IMR-90 (cell line): ENCODE results near the gene ACACA. TPM values are rescaled to one million over a fixed set of nuclear protein-coding genes. Genes with fewer than 3 reads are reported as not detected.

Source experiments
- ATAC-seq: fragments of 200-7000 bp; cut with Tn5 transposase; 2 replicates; pipeline ENCODE4 v1.9.1; 2020; ENCODE audit warnings: low read depth, mild to moderate bottlenecking, moderate library complexity
- BruUV-seq: library from RNA; stranded (reverse); fragments of 400-500 nt; replicated peaks from 2 replicates; lab custom pipeline; 2021; lab: Mats Ljungman, UMichigan
- CTCF ChIA-PET: fragments of 300-600 bp; formaldehyde crosslinking; extraction: SDS; loops from one replicate; lab custom pipeline; 2021; ENCODE audit warnings: antibody characterized with exemption; lab: Yijun Ruan, JAX
- POLR2A ChIA-PET: fragments of 300-600 bp; sonication (Branson Sonifier 250); formaldehyde crosslinking; loops from one replicate; lab custom pipeline; 2022; ENCODE audit warnings: antibody characterized with exemption; ENCODE audit not compliant: unreplicated experiment; lab: Charles Lee
- DNase-seq: peaks from one replicate; pipeline ENCODE4 v3.0.0; 2013
- H2AFZ ChIP-seq: replicated peaks from 2 replicates; pipeline ENCODE3; 2013; ENCODE audit warnings: low read length, mild to moderate bottlenecking; ENCODE audit not compliant: poor library complexity
- H2AK5ac ChIP-seq: 2 replicates; pipeline ENCODE4 v1.6.1; 2013; ENCODE audit warnings: low read depth, low read length, inconsistent platforms
- H2AK9ac ChIP-seq: replicated peaks from 2 replicates; pipeline ENCODE3; 2013; ENCODE audit warnings: mild to moderate bottlenecking, low read depth, low read length, moderate library complexity; ENCODE audit not compliant: poor library complexity
- H2BK120ac ChIP-seq: 2 replicates; pipeline ENCODE4 v1.6.1; 2013; ENCODE audit warnings: low read depth, low read length, inconsistent platforms
- H2BK15ac ChIP-seq: 3 replicates; pipeline ENCODE4 v1.6.1; 2013; ENCODE audit warnings: low read depth, low read length, inconsistent platforms
- H2BK20ac ChIP-seq: 2 replicates; pipeline ENCODE4 v1.6.1; 2013; ENCODE audit warnings: low read depth, mild to moderate bottlenecking, inconsistent platforms, low read length, moderate library complexity
- H2BK5ac ChIP-seq: 2 replicates; pipeline ENCODE4 v1.6.1; 2013; ENCODE audit warnings: mild to moderate bottlenecking, low read depth, low read length, inconsistent platforms; ENCODE audit not compliant: poor library complexity, severe bottlenecking
- H3K14ac ChIP-seq: replicated peaks from 2 replicates; pipeline ENCODE4 v1.6.1; 2013; ENCODE audit warnings: low read depth, low read length, inconsistent platforms
- H3K18ac ChIP-seq: 2 replicates; pipeline ENCODE4 v1.6.1; 2013; ENCODE audit warnings: low read depth, low read length, control low read depth
- H3K23ac ChIP-seq: 2 replicates; pipeline ENCODE4 v1.6.1; 2013; ENCODE audit warnings: low read depth, low read length, inconsistent platforms
- H3K27ac ChIP-seq: 2 replicates; pipeline ENCODE4 v1.5.1; 2013; ENCODE audit warnings: mild to moderate bottlenecking, control low read depth, low read length; ENCODE audit not compliant: insufficient read depth
- H3K27me3 ChIP-seq: 2 replicates; pipeline ENCODE4 v1.6.1; 2013; ENCODE audit warnings: low read length; ENCODE audit not compliant: control insufficient read depth, insufficient read depth
- H3K36me3 ChIP-seq: 2 replicates; pipeline ENCODE4 v1.6.1; 2013; ENCODE audit warnings: low read length, mixed read lengths; ENCODE audit not compliant: control insufficient read depth, insufficient read depth
- H3K4ac ChIP-seq: 2 replicates; pipeline ENCODE4 v1.6.1; 2013; ENCODE audit warnings: low read depth, low read length, inconsistent platforms
- H3K4me1 ChIP-seq: 2 replicates; pipeline ENCODE4 v1.6.1; 2013; ENCODE audit warnings: low read length, mixed read lengths; ENCODE audit not compliant: control insufficient read depth, insufficient read depth
- H3K4me2 ChIP-seq: 2 replicates; pipeline ENCODE4 v1.6.1; 2013; ENCODE audit warnings: low read depth, mild to moderate bottlenecking, control low read depth, low read length, moderate library complexity
- H3K4me3 ChIP-seq: 2 replicates; pipeline ENCODE4 v1.5.1; 2013; ENCODE audit warnings: low read depth, mild to moderate bottlenecking, control low read depth, low read length, moderate library complexity; ENCODE audit not compliant: insufficient read depth
- H3K56ac ChIP-seq: 2 replicates; pipeline ENCODE4 v1.6.1; 2013; ENCODE audit warnings: low read length, inconsistent platforms; ENCODE audit not compliant: insufficient read depth; ENCODE audit errors: extremely low read depth
- H3K79me1 ChIP-seq, 2 experiments: 2 replicates each; pipeline ENCODE4 v1.6.1; 2013; ENCODE audit warnings: low read length in 2 of 2, inconsistent platforms in 1 of 2, low read depth in 1 of 2
- H3K9ac ChIP-seq: 2 replicates; pipeline ENCODE4 v1.6.1; 2013; ENCODE audit warnings: low read depth, low read length, control low read depth
- H3K9me1 ChIP-seq: 2 replicates; pipeline ENCODE4 v1.6.1; 2013; ENCODE audit warnings: low read length, inconsistent platforms; ENCODE audit not compliant: insufficient read depth
- H3K9me3 ChIP-seq: 2 replicates; pipeline ENCODE4 v1.6.1; 2013; ENCODE audit warnings: low read length; ENCODE audit not compliant: control insufficient read depth, insufficient read depth
- H4K20me1 ChIP-seq: 2 replicates; pipeline ENCODE4 v1.6.1; 2013; ENCODE audit warnings: low read length, inconsistent platforms; ENCODE audit not compliant: insufficient read depth
- H4K5ac ChIP-seq: 2 replicates; pipeline ENCODE4 v1.6.1; 2013; ENCODE audit warnings: mild to moderate bottlenecking, low read depth, low read length, control low read depth
- H4K8ac ChIP-seq, 2 experiments: 2 replicates each; pipeline ENCODE4 v1.6.1; 2013; ENCODE audit warnings: low read depth in 2 of 2, low read length in 2 of 2, control low read depth in 1 of 2, inconsistent platforms in 1 of 2
- H4K91ac ChIP-seq: 2 replicates; pipeline ENCODE4 v1.6.1; 2013; ENCODE audit warnings: low read depth, low read length, inconsistent platforms; ENCODE audit not compliant: insufficient read depth
- CEBPB ChIP-seq: IDR thresholded peaks from 2 replicates; pipeline ENCODE4 v1.6.1; 2012; ENCODE audit warnings: low read depth, low read length, improper control_type of control experiment
- WGBS, 2 experiments: methylation state at CpG; one replicate each; pipeline versions ENCODE4 v1.1.5 to v1.1.7; 2013; ENCODE audit warnings: missing lambda C conversion rate in 2 of 2; ENCODE audit not compliant: insufficient read length in 1 of 2; ENCODE audit errors: extremely low coverage in 2 of 2; 5-methylcytosine and 5-hydroxymethylcytosine counted together
- dilution Hi-C: fragments of 300-500 bp; cut with HindIII; formaldehyde crosslinking; loops from one replicate; pipeline ENCODE4 v1.14.3; 2018; ENCODE audit warnings: low sequenced_read_pairs; ENCODE audit not compliant: unreplicated experiment
- in situ Hi-C: fragments of 300-500 bp; cut with MboI; formaldehyde crosslinking; loops from 3 replicates; pipeline ENCODE4 v1.14.3; 2019; ENCODE audit warnings: low sequenced_read_pairs, inconsistent platforms, mixed read lengths
- intact Hi-C: fragments of 100-400 bp; cut with micrococcal nuclease; formaldehyde crosslinking; loops from 2 replicates; pipeline ENCODE4 v1.10.0; 2022
- polyA plus RNA-seq, 3 experiments: library from polyadenylated mRNA; depleted of rRNA; stranded (reverse); fragments of >200 nt; gene quantifications; 2 replicates each; pipeline ENCODE4 v1.2.3, GENCODE V29; 2012; ENCODE audit warnings: low replicate concordance in 1 of 3
- total RNA-seq: library from RNA; depleted of rRNA; stranded (reverse); fragments of >200 nt; gene quantifications from 2 replicates; pipeline ENCODE4 v1.2.3, GENCODE V29; 2012

The ACACA gene
- total and polyA plus RNA-seq, 2 of the 4 experiments (the other 2 are of a cell fraction), result 21.3 to 39.1 TPM

- in situ Hi-C loops, result no loop called here
- H3K4me2 ChIP-seq, result no peak overlapping the region
- no peak overlapping the region for H2BK20ac ChIP-seq
- dilution Hi-C loops, result no loop called here
- no peak overlapping the region for H3K18ac ChIP-seq
- no peak overlapping the region for H2BK120ac ChIP-seq
- POLR2A ChIA-PET, result no interaction called here
- H2AFZ ChIP-seq, result no peak overlapping the region
- no peaks in the 10 kb centered on the region for H3K9me3 ChIP-seq
- no peak overlapping the region for H3K27ac ChIP-seq
- H4K20me1 ChIP-seq, result no peaks in the 10 kb centered on the region
- no peak overlapping the region for H2AK9ac ChIP-seq
- DNase-seq (no peak), ATAC-seq (no peak)
- H3K23ac ChIP-seq, result no peak overlapping the region
- H3K36me3 ChIP-seq, result no peaks in the 10 kb centered on the region
- no peak overlapping the region for H3K14ac ChIP-seq
- H3K4me3 ChIP-seq, result no peak overlapping the region
- no peak overlapping the region for H4K5ac ChIP-seq
- TF ChIP-seq CEBPB, result no peak
- H3K4ac ChIP-seq, result no peak overlapping the region
- no peaks in the 10 kb centered on the region for H3K9me1 ChIP-seq
- peaks cover 4% of the 10 kb centered on the region; the same call in 1 of the 2 replicates for H3K4me1 ChIP-seq
- BruUV-seq, result no TSS peak
- H2BK15ac ChIP-seq, result no peak overlapping the region
- CTCF ChIA-PET, result interaction anchor here (0.6 to 0.7 kb wide), 2 partner anchors 11 to 14 kb away, joined by 3 to 5 read pairs; no protein-coding TSS in a partner anchor
- 43% methylated on average over 1 of the region's 3 CpGs; no CpG with 5 or more reads in 1 of the 2 experiments for WGBS, 2 experiments
- H4K8ac ChIP-seq, result no peak overlapping the region
- intact Hi-C loops, result no loop called here
- no peaks in the 10 kb centered on the region for H3K27me3 ChIP-seq
- no peak overlapping the region for H3K56ac ChIP-seq
- no peak overlapping the region for H2AK5ac ChIP-seq
- H4K91ac ChIP-seq, result no peak overlapping the region
- H2BK5ac ChIP-seq, result no peak overlapping the region
- H3K9ac ChIP-seq, result no peak overlapping the region
- peaks cover 0 to 14% of the 10 kb centered on the region in 2 experiments; a peak in 3 of 4 replicates for H3K79me1 ChIP-seq
Measured at GRCh38 chr17:37384560-37385149, 22.0 kb downstream of the ACACA start.
